Naive thymus-derived CD8-positive, alpha-beta T cell (primary cell): ENCODE measurements around the gene ANKRD2. TPM values are rescaled to one million over a fixed set of nuclear protein-coding genes. Genes with fewer than 3 reads are reported as not detected.

Experiments
- ATAC-seq, 2 donors: fragments of 150-1000 bp; cut with Tn5 transposase in 1 of 2; sonication (Bioruptor Pico), chemical (Tn5 transposase) in 1 of 2; 1 replicate in 1 of 2; 2 replicates in 1 of 2; pipeline ENCODE4 v1.10.0; 2021; ENCODE audit warnings: mild to moderate bottlenecking in 2 of 2, moderate library complexity in 2 of 2
- POLR2A ChIA-PET: fragments of 350-600 bp; sonication (Branson Sonifier 250); formaldehyde crosslinking; loops from one replicate; lab custom pipeline; 2021; ENCODE audit warnings: antibody characterized with exemption; lab: Charles Lee
- DNase-seq, 10 donors: peaks; one replicate each; pipeline versions ENCODE4 v3.0.0 to v3.0.0-alpha.2; 2020 to 2022
- H3K27ac Mint-ChIP-seq, 10 donors: one replicate each; pipeline ENCODE4 v1.8.0; 2020 to 2022; ENCODE audit warnings: mild to moderate bottlenecking in 10 of 10, mixed read lengths in 10 of 10, moderate library complexity in 4 of 10, inconsistent platforms in 1 of 10
- H3K27me3 Mint-ChIP-seq, 5 donors: one replicate each; pipeline ENCODE4 v1.8.0; 2021 to 2022; ENCODE audit warnings: mixed read lengths in 5 of 5
- H3K36me3 Mint-ChIP-seq, 3 donors: one replicate each; pipeline ENCODE4 v1.8.0; 2020 to 2022; ENCODE audit warnings: mixed read lengths in 3 of 3, mild to moderate bottlenecking in 2 of 3, inconsistent platforms in 1 of 3
- H3K4me1 Mint-ChIP-seq, 4 donors: one replicate each; pipeline ENCODE4 v1.8.0; 2021 to 2022; ENCODE audit warnings: mixed read lengths in 4 of 4
- H3K4me3 Mint-ChIP-seq, 10 donors: one replicate each; pipeline ENCODE4 v1.8.0; 2020 to 2022; ENCODE audit warnings: mild to moderate bottlenecking in 10 of 10, mixed read lengths in 10 of 10, moderate library complexity in 6 of 10, inconsistent platforms in 1 of 10
- H3K9me3 Mint-ChIP-seq, 9 donors: one replicate each; pipeline ENCODE4 v1.8.0; 2020 to 2022; ENCODE audit warnings: mixed read lengths in 9 of 9, mild to moderate bottlenecking in 3 of 9, inconsistent platforms in 1 of 9, moderate library complexity in 1 of 9
- polyA plus RNA-seq, 3 donors: library from polyadenylated mRNA; unstranded; fragments of 300-500 nt; fragmentation: Illumina TruSeq; gene quantifications; one replicate each; pipeline ENCODE4 v1.2.3, GENCODE V29; 2021
- total RNA-seq, 8 experiments: library from RNA in 2 of 8; stranded (reverse) in 2 of 8; gene quantifications; one replicate each; pipeline ENCODE4 v1.2.3 and lab custom pipeline; 2021 to 2026

ANKRD2 gene
- total and polyA plus RNA-seq, 5 experiments from 2014 or later = not detected

DNA sequence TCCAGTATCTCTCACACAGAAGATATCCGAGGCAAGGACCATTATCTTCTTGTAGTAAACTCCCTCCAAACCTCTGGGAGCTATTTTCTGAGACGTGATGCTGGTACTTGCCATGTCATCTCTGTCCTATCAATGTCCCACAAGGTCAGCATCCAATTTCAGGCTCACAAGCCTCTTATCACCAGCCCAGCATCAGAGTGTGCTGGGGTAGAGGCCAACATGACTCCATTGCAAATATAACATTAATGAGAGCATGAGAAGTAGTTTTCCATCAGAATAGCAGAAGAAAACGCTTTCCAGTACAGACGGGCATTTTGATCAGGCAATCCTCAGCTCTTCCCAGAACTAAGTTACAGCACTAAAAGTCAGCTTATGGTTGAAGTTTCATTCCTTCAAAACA, 55.2 kb downstream of the ANKRD2 start:
- Mint-ChIP-seq H3K36me3 (no peaks in the 10 kb centered on the region), H3K27ac (no peak overlapping the region), H3K9me3 (no peaks in the 10 kb centered on the region), H3K27me3 (peaks cover 0 to under 1% (median 0%) of the 10 kb centered on the region in 5 donors), H3K4me1 (peaks cover 2 to 5% (median 3%) of the 10 kb centered on the region in 4 donors), H3K4me3 (no peak overlapping the region)
- no peak for ATAC-seq
- POLR2A ChIA-PET = no interaction called here
- no peak for DNase-seq

DNA sequence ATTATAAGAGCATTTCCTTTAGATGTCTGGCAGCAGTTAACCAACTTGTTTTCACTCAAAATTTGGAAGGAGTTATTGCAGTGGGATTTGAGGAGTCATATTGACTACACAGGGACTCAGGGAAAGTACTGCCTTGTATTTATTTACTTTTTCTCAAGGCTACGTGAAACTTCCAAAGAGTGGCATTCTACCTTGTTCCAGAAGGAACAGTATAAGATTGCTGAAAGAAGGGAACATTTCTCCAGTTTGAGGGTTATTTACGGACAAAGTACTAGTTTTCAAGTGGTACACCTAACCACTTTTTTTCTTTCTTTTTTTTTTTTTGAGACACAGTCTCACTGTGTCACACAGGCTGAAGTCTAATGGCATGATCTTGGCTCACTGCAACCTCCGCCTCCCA, 55.6 kb downstream of the ANKRD2 start:
- DNase-seq = no peak
- no peak overlapping the region for H3K27ac Mint-ChIP-seq

DNA sequence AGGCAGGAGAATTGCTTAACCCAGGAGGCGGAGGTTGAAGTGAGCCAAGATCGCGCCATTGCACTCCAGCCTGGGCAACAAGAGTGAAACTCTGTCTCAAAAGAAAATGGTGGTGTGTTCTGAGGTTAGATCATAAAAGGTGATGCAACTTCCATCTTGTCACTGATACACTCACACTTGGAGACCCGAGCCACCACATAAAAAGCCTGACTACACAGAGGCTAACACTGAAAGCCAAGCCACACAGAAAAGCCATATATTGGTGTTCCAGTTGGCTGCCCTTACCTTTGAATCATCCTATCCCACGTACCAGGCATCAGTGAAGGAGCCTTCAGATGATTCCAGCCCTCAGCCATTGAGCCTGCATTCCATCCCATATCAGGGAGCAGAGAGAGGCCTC, 56.7 kb downstream of the ANKRD2 start:
- no peak for DNase-seq
- H3K4me3 Mint-ChIP-seq = no peak overlapping the region
- no peaks in the 10 kb centered on the region for H3K9me3 Mint-ChIP-seq
- ATAC-seq = no peak
- peaks cover 0 to 5% (median 2%) of the 10 kb centered on the region in 3 donors for H3K36me3 Mint-ChIP-seq
- H3K27ac Mint-ChIP-seq = no peak overlapping the region
- H3K4me1 Mint-ChIP-seq = peaks cover 9 to 17% (median 16%) of the 10 kb centered on the region in 4 donors
- H3K27me3 Mint-ChIP-seq = peaks cover 0 to 4% (median 2%) of the 10 kb centered on the region in 5 donors
- POLR2A ChIA-PET = interaction anchor here (1.2 kb wide), 1 partner anchor 12 kb away, joined by 3 read pairs; no protein-coding TSS in a partner anchor

More for the DNA sequence above, 55.6 kb downstream of the ANKRD2 start:
- ATAC-seq = no peak
- Mint-ChIP-seq H3K9me3 (no peaks in the 10 kb centered on the region), H3K36me3 (peaks cover 0 to 2% (median 1%) of the 10 kb centered on the region in 3 donors), H3K27me3 (peaks cover 0 to 2% (median 1%) of the 10 kb centered on the region in 5 donors), H3K4me3 (no peak overlapping the region), H3K4me1 (peaks cover 6 to 10% (median 7%) of the 10 kb centered on the region in 4 donors)
- POLR2A ChIA-PET = no interaction called here

DNA sequence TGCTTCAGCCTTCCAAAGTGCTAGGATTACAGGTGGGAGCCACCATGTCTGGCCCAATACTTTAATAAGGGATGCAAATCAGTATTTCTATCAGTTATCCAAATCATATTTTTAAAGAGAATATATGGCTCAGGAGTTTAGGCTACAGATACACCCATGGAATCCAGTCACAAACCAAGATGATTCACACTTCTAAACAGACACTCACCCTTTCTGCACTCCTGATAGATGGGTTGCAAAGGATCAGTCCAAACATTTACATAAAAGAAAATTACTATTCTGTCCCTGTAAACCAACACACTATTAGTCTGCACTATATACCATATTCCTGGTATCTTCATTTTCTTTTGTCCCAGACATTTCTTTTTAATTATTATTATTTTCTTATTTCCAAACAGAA, 58.5 kb downstream of the ANKRD2 start:
- Mint-ChIP-seq H3K36me3 (peaks cover 0 to 5% (median 2%) of the 10 kb centered on the region in 3 donors), H3K27ac (no peak overlapping the region), H3K4me3 (no peak overlapping the region), H3K4me1 (peaks cover 9 to 17% (median 16%) of the 10 kb centered on the region in 4 donors), H3K9me3 (no peaks in the 10 kb centered on the region), H3K27me3 (peaks cover 0 to 4% (median 2%) of the 10 kb centered on the region in 5 donors)
- DNase-seq (no peak), ATAC-seq (no peak)
- POLR2A ChIA-PET = no interaction called here

DNA sequence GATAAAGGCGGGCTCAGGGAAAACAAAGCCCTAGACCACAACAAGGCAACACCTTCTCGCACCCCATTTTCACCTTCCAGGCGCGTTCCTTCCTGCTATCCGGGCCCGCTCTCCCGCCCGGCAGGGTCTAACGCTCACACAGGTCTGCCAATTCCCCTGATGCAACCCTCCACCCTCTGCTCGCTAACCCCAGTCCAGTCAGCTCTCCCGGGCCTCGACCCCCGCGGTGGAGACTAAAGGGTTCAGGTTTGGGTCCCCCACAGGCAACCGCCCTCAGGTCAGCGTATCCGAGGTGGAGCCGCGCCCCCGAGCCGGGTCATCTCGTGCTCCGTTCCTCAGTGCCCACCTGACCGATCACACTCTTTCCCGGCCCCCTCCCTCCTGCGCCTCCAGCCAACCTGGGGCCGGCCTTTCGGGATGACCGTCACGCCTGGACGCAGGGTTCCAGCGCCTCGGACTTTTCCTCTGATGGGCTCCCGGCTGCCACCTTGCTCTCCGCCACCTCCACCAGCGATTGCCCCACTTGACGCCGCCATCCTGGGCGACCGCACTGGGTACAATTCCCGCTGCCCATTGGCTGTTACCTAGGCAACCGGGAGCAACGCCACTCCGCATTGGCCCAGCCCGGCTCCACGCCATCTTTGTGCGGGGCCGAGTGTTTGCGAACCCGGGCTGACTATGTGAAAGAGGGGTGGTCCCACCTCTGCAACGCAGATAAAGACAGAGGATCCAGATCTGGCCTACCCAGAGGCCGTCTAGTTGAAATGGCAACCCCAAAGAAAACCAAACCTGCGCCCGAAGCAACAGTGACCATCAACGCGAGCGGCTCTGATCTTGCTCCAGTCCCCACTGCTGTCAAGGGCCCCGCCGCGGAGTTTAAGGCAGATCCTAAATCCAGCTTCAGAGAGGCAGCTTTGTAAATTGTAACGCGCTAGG, 60.6 kb downstream of the ANKRD2 start, which contains the start of gene MORN4:
MORN4 (minus strand) TSS at position 552 of the 936 bp plus-strand sequence. CDS start 13,847 bp downstream, outside the sequence.
- Mint-ChIP-seq H3K4me3 (peak within 1 kb of the TSS; percentile 91 to 100 (median 98)), H3K9me3 (no peaks in the 10 kb centered on the region), H3K36me3 (peaks cover 0 to 5% (median 2%) of the 10 kb centered on the region in 3 donors), H3K27ac (peak within 1 kb of the TSS; percentile 81 to 99 (median 93)), H3K4me1 (peaks cover 9 to 17% (median 16%) of the 10 kb centered on the region in 4 donors), H3K27me3 (peaks cover 0 to 4% (median 2%) of the 10 kb centered on the region in 5 donors)
- POLR2A ChIA-PET = no interaction called here
- DNase-seq = peak; percentile 84 to 97 (median 91)
- peak; percentile 98 to 100 for ATAC-seq

Other genes starting within 250 kb of the ANKRD2 start
- gene FRAT2, start 238.1 kb upstream of the ANKRD2 start, total RNA-seq = 10 to 100 TPM; 29.0 to 30.6 TPM
- gene FRAT2, start 238.1 kb upstream of the ANKRD2 start, polyA plus RNA-seq = 10 to 100 TPM in 2 of 3 donors, 1 to 10 TPM in 1; 9.3 to 27.4 (median 23.6) TPM
- gene RRP12, start 171.4 kb upstream of the ANKRD2 start, total RNA-seq = 10 to 100 TPM; 25.5 to 27.2 TPM
- 10 to 100 TPM in 1 of 3 donors, 1 to 10 TPM in 2; 8.0 to 17.3 (median 8.3) TPM for gene RRP12, start 171.4 kb upstream of the ANKRD2 start, polyA plus RNA-seq
- gene PGAM1, start 146.6 kb upstream of the ANKRD2 start, total RNA-seq = 10 to 100 TPM; 69.6 to 72.4 TPM
- 100 to 1,000 TPM; 191 to 222 (median 193) TPM for gene PGAM1, start 146.6 kb upstream of the ANKRD2 start, polyA plus RNA-seq
- gene EXOSC1, start 126.8 kb upstream of the ANKRD2 start, total RNA-seq = 10 to 100 TPM; 46.9 to 50.6 TPM
- gene EXOSC1, start 126.8 kb upstream of the ANKRD2 start, polyA plus RNA-seq = 10 to 100 TPM; 67.4 to 87.0 (median 77.1) TPM
- gene ZDHHC16, start 126.6 kb upstream of the ANKRD2 start, total RNA-seq = 10 to 100 TPM; 28.1 to 29.3 TPM
- 10 to 100 TPM; 20.0 to 31.4 (median 25.3) TPM for gene ZDHHC16, start 126.6 kb upstream of the ANKRD2 start, polyA plus RNA-seq
- 100 to 1,000 TPM; 106 to 111 TPM for gene MMS19, start 74.4 kb upstream of the ANKRD2 start, total RNA-seq
- gene MMS19, start 74.4 kb upstream of the ANKRD2 start, polyA plus RNA-seq = 10 to 100 TPM; 31.2 to 37.3 (median 32.4) TPM
- gene UBTD1, start 73.9 kb upstream of the ANKRD2 start, total RNA-seq = 1 to 10 TPM; 1.6 to 2.7 TPM
- gene UBTD1, start 73.9 kb upstream of the ANKRD2 start, polyA plus RNA-seq = 1 to 10 TPM; 1.2 to 2.5 (median 1.3) TPM
- gene HOGA1, start 11.6 kb downstream of the ANKRD2 start, total RNA-seq = not detected
- not detected for gene HOGA1, start 11.6 kb downstream of the ANKRD2 start, polyA plus RNA-seq
- gene C10orf62, start 16.9 kb downstream of the ANKRD2 start, total RNA-seq = not detected
- not detected for gene C10orf62, start 16.9 kb downstream of the ANKRD2 start, polyA plus RNA-seq
- 1 to 10 TPM; 1.6 to 3.1 TPM for gene MORN4, start 60.7 kb downstream of the ANKRD2 start, total RNA-seq
- 1 to 10 TPM; 1.9 to 6.2 (median 4.6) TPM for gene MORN4, start 60.7 kb downstream of the ANKRD2 start, polyA plus RNA-seq
- 1 to 10 TPM; 8.8 to 9.4 TPM for gene PI4K2A, start 67.9 kb downstream of the ANKRD2 start, total RNA-seq
- 1 to 10 TPM; 6.5 to 8.9 (median 8.3) TPM for gene PI4K2A, start 67.9 kb downstream of the ANKRD2 start, polyA plus RNA-seq
- gene AVPI1, start 114.5 kb downstream of the ANKRD2 start, total RNA-seq = 1 to 10 TPM; 2.9 to 3.1 TPM
- 1 to 10 TPM; 2.2 to 3.8 (median 3.2) TPM for gene AVPI1, start 114.5 kb downstream of the ANKRD2 start, polyA plus RNA-seq
- 1 to 10 TPM; 1.1 to 2.0 TPM for gene MARVELD1, start 141.0 kb downstream of the ANKRD2 start, total RNA-seq
- under 1 TPM; 0.06 to 0.30 (median 0.27) TPM for gene MARVELD1, start 141.0 kb downstream of the ANKRD2 start, polyA plus RNA-seq
- 10 to 100 TPM; 60.7 to 64.4 TPM for gene ZFYVE27, start 164.3 kb downstream of the ANKRD2 start, total RNA-seq
- gene ZFYVE27, start 164.3 kb downstream of the ANKRD2 start, polyA plus RNA-seq = 10 to 100 TPM; 29.1 to 37.9 (median 34.1) TPM
- 10 to 100 TPM; 13.6 to 14.4 TPM for gene SFRP5, start 199.2 kb downstream of the ANKRD2 start, total RNA-seq
- gene SFRP5, start 199.2 kb downstream of the ANKRD2 start, polyA plus RNA-seq = 10 to 100 TPM; 12.3 to 39.5 (median 20.1) TPM